ENCODE results near the gene GABRG3.

Gene GABRG3

DNA sequence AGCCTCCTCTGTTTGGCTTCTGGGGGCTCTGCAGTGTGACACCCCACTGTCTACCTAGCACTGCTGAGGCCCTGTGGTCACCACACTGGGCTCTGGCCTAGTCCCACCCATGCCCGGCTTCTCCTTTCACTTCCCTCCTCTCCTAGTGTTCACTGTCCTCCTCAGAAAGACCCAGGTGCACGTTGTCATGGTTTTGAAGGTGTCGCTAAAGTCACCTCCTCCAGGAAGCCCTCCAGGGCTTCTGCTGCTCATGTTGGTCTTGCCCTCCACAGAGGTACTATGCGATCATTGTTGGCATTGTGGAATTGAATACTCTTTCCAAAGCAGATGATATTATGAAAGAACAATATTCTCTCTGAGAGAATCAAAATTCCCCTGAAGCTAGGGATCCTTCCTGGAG is 163.5 kb downstream of the GABRG3 start:
- H3K4me1 ChIP-seq: peaks cover 13% of the 10 kb centered on the region; the same call in 1 of the 2 replicates
- H3K9me3 ChIP-seq: no peaks in the 10 kb centered on the region
- no peaks in the 10 kb centered on the region for H3K27me3 ChIP-seq
- H3K4me3 ChIP-seq (ENCODE audit: low read depth, low read length): no peak overlapping the region
- TF ChIP-seq, protein P1, sequence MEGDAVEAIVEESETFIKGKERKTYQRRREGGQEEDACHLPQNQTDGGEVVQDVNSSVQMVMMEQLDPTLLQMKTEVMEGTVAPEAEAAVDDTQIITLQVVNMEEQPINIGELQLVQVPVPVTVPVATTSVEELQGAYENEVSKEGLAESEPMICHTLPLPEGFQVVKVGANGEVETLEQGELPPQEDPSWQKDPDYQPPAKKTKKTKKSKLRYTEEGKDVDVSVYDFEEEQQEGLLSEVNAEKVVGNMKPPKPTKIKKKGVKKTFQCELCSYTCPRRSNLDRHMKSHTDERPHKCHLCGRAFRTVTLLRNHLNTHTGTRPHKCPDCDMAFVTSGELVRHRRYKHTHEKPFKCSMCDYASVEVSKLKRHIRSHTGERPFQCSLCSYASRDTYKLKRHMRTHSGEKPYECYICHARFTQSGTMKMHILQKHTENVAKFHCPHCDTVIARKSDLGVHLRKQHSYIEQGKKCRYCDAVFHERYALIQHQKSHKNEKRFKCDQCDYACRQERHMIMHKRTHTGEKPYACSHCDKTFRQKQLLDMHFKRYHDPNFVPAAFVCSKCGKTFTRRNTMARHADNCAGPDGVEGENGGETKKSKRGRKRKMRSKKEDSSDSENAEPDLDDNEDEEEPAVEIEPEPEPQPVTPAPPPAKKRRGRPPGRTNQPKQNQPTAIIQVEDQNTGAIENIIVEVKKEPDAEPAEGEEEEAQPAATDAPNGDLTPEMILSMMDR (IDR thresholded peaks at IDR 0.05; ENCODE audit: low read depth, low read length): no peak
- H3K36me3 ChIP-seq: no peaks in the 10 kb centered on the region
- DNase-seq: no peak

GRCh38 chr15:27135151-27135550 is 164.2 kb downstream of the GABRG3 start:
- Histone ChIP-seq H3K9me3 (no peaks in the 10 kb centered on the region), H3K27me3 (no peaks in the 10 kb centered on the region), H3K4me3 (ENCODE audit: low read depth, low read length) (no peak overlapping the region), H3K4me1 (peaks cover 13% of the 10 kb centered on the region; the same call in 1 of the 2 replicates), H3K36me3 (no peaks in the 10 kb centered on the region)
- DNase-seq: no peak
- TF ChIP-seq, protein P1 (IDR thresholded peaks at IDR 0.05; ENCODE audit: low read depth, low read length): no peak

DNA sequence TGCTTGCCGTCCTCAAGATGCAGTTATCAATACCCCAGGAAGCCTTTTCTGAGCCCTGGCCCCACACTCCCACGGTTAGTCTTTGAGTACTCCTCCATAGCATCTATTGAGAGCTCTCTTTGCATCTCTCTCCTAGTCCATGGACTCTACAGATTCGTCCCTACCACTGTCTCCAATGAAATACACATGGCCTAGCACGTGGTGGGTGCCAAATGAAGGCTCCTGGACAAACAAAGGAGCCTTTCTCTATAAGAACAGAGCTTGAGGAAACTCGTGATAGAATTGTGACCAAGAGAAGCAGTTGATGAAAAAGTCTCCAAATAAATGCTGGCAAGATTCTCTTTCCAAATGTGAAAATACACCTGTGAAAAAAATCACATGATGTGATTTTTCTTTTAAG is 166.1 kb downstream of the GABRG3 start:
- Histone ChIP-seq H3K4me3 (ENCODE audit: low read depth, low read length) (no peak overlapping the region), H3K4me1 (peaks cover 13% of the 10 kb centered on the region; the same call in 1 of the 2 replicates), H3K36me3 (no peaks in the 10 kb centered on the region), H3K27me3 (no peaks in the 10 kb centered on the region), H3K9me3 (no peaks in the 10 kb centered on the region)
- TF ChIP-seq, protein P1 (IDR thresholded peaks at IDR 0.05; ENCODE audit: low read depth, low read length): no peak
- DNase-seq: no peak

- H3K27me3 ChIP-seq: no peaks in the 10 kb centered on the region
- no peaks in the 10 kb centered on the region for H3K36me3 ChIP-seq
- TF ChIP-seq, protein P1 (IDR thresholded peaks at IDR 0.05; ENCODE audit: low read depth, low read length): no peak
- no peak for DNase-seq
- H3K9me3 ChIP-seq: no peaks in the 10 kb centered on the region
- H3K4me3 ChIP-seq (ENCODE audit: low read depth, low read length): no peak overlapping the region
- no peaks in the 10 kb centered on the region for H3K4me1 ChIP-seq
Measured at GRCh38 chr15:27165590-27165989, 194.6 kb downstream of the GABRG3 start.

DNA sequence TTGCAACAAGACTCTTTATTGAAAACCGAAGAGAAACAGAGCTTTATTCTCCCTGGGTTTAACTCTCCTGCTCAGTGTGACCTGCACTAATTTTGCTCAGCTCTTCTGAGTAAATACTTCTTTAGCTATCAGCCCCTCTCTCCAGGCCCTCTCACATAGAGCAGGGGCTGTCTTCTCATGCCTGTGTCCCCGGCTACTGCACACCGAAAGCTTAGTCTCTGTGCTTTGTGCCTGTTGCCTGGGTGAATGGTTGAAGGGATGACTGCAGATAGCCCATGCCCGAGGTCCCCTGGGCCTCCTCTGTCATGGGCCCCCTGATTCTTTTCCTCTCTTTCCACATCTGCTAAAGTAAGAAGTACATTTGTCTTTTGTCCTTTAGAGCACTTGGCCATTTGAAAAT is 195.9 kb downstream of the GABRG3 start:
- Histone ChIP-seq H3K4me3 (ENCODE audit: low read depth, low read length) (no peak overlapping the region), H3K36me3 (no peaks in the 10 kb centered on the region), H3K9me3 (no peaks in the 10 kb centered on the region), H3K4me1 (no peaks in the 10 kb centered on the region), H3K27me3 (no peaks in the 10 kb centered on the region)
- DNase-seq: no peak
- TF ChIP-seq, protein P1 (IDR thresholded peaks at IDR 0.05; ENCODE audit: low read depth, low read length): no peak

DNA sequence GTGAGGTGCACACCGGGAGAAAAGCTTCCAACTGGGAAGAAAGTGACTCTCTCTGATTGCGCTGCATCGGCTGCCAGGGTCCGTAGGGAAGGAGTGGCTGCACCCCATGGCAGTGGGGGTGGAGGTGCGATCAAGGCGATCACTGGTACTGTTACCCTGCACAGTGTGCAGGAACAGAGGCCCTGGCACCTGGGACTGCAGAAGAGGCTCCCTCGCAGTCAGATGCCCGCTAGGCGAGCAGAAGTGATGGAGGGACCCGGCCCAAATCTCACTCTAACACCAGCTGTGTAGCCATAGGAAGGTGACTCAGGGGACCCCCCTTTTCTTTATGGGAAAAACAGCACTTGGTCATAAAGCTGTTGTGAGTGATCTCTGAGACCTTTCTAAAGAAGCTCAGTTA is 196.8 kb downstream of the GABRG3 start:
- Histone ChIP-seq H3K9me3 (no peaks in the 10 kb centered on the region), H3K36me3 (no peaks in the 10 kb centered on the region), H3K27me3 (no peaks in the 10 kb centered on the region), H3K4me1 (no peaks in the 10 kb centered on the region), H3K4me3 (ENCODE audit: low read depth, low read length) (no peak overlapping the region)
- no peak for DNase-seq
- TF ChIP-seq, protein P1 (IDR thresholded peaks at IDR 0.05; ENCODE audit: low read depth, low read length): no peak
